ENCODE measurements around the gene RGS3. TPM values are rescaled to one million over a fixed set of nuclear protein-coding genes. Genes with fewer than 3 reads are reported as not detected.

Gene RGS3
- total and polyA plus RNA-seq, 2 donors (not counting 3 experiments of a cell fraction or from before 2014, with no cell fraction given), result 356 to 416 TPM

DNA sequence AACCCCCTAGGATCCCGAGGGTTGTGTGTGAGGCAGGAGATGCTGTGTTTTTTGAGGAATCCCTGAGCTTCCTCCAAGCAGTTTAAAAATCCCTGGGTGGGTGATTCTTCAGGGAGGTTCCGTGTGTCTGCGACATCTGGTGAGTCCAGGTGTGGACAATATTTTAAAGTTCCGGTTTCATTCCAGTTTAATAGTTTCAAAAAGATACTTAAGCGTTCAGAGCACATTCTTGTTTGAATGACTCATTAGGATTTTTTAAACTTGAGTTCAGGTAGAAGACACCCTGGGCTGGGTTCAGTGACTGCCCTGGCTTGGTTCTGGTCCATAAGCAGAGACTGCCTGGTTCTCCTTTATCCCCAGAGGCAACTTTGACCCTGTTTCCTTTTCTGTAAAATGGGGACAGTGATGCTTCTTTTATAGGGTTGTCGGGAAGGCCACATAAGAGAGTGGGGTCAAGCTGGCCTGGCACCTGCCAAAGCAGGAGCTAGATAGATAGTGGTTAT lies 119.2 kb downstream of the RGS3 start:
- Histone ChIP-seq H2AFZ (ENCODE audit: low read depth, low read length) (no peak overlapping the region), H3K9ac (replicated peaks; ENCODE audit: extremely low read depth, insufficient read depth, low read length) (no peak overlapping the region), H3K4me3 (replicated peaks in 1 of 3; ENCODE audit: insufficient read depth in 1 of 3, low read depth in 1 of 3, low read length in 3 of 3) (no peak overlapping the region), H3K27me3 (ENCODE audit: control insufficient read depth in 2 of 2, insufficient read depth in 2 of 2, low read length in 2 of 2) (no peaks in the 10 kb centered on the region), H3K27ac (ENCODE audit: insufficient read depth, low read depth, low read length) (no peak overlapping the region), H3K4me2 (ENCODE audit: insufficient read depth, low read length) (no peak overlapping the region), H3K4me1 (ENCODE audit: control insufficient read depth, extremely low read depth, insufficient read depth, low read length) (peaks cover 53% of the 10 kb centered on the region), H4K20me1 (replicated peaks; ENCODE audit: control insufficient read depth, extremely low read depth, insufficient read depth, low read length) (no peaks in the 10 kb centered on the region), H3K36me3 (ENCODE audit: control insufficient read depth in 2 of 2, extremely low read depth in 1 of 2, insufficient read depth in 2 of 2, low read length in 2 of 2) (peaks cover 5 to 44% of the 10 kb centered on the region in 2 experiments), H3K9me3 (replicated peaks; ENCODE audit: control insufficient read depth, insufficient read depth, low read length) (no peaks in the 10 kb centered on the region), H3K79me2 (ENCODE audit: control insufficient read depth, insufficient read depth, low read length) (peaks cover 18% of the 10 kb centered on the region), H3K9me1 (replicated peaks; ENCODE audit: control insufficient read depth, extremely low read depth, insufficient read depth, low read length) (no peaks in the 10 kb centered on the region)
- no TSS peak for BruUV-seq (replicated peaks)
- no peak for TF ChIP-seq EZH2 (IDR thresholded peaks at IDR 0.05; ENCODE audit: borderline replicate concordance, low read depth, low read length, severe bottlenecking)
- TF ChIP-seq POLR2AphosphoS5 (IDR thresholded peaks at IDR 0.05; ENCODE audit: insufficient read depth, low read depth, low read length), result no peak
- ChIA-PET CTCF (interaction anchor here (1.2 to 3.1 kb wide), 7 partner anchors 9 to 181 kb away, joined by 3 to 22 read pairs (median 7); partner anchors contain the start of gene ALAD), POLR2A (no interaction called here)
- dilution Hi-C loops (cut with MboI; ENCODE audit: extremely low pct_ligation_motif_present, low sequenced_read_pairs) (no loop called here), intact Hi-C loops (cut with micrococcal nuclease) (loop anchor here (1.0 kb wide), 1 partner anchor 41 kb away; no protein-coding TSS in a partner anchor)
- FAIRE-seq (no peak), DNase-seq (ENCODE audit: low read depth, low spot score) (no peak)

GRCh38 chr9:113583511-113584427 lies 120.2 kb downstream of the RGS3 start:
- intact Hi-C loops (cut with micrococcal nuclease), result no loop called here
- no peaks in the 10 kb centered on the region for H4K20me1 ChIP-seq (replicated peaks; ENCODE audit: control insufficient read depth, extremely low read depth, insufficient read depth, low read length)
- H3K4me2 ChIP-seq (ENCODE audit: insufficient read depth, low read length), result no peak overlapping the region
- H3K79me2 ChIP-seq (ENCODE audit: control insufficient read depth, insufficient read depth, low read length), result peaks cover 13% of the 10 kb centered on the region
- FAIRE-seq (no peak), DNase-seq (ENCODE audit: low read depth, low spot score) (no peak)
- H3K27ac ChIP-seq (ENCODE audit: insufficient read depth, low read depth, low read length), result no peak overlapping the region
- BruUV-seq (replicated peaks), result no TSS peak
- H3K9me3 ChIP-seq (replicated peaks; ENCODE audit: control insufficient read depth, insufficient read depth, low read length), result no peaks in the 10 kb centered on the region
- H3K4me3 ChIP-seq (replicated peaks in 1 of 3; ENCODE audit: insufficient read depth in 1 of 3, low read depth in 1 of 3, low read length in 3 of 3), result no peak overlapping the region
- TF ChIP-seq MAX (IDR thresholded peaks at IDR 0.05; ENCODE audit: insufficient read depth, insufficient read length) (no peak), POLR2A (IDR thresholded peaks at IDR 0.05; ENCODE audit: low read depth, low read length) (no peak), FOS (IDR thresholded peaks at IDR 0.05; ENCODE audit: borderline replicate concordance, insufficient read depth, low read length) (no peak), GATA2 (IDR thresholded peaks at IDR 0.05; ENCODE audit: insufficient read depth, insufficient read length, low read depth, low read length) (no peak), MYC (IDR thresholded peaks at IDR 0.05; ENCODE audit: low read depth, low read length) (no peak), EZH2 (IDR thresholded peaks at IDR 0.05; ENCODE audit: borderline replicate concordance, low read depth, low read length, severe bottlenecking) (no peak), JUN (IDR thresholded peaks at IDR 0.05; ENCODE audit: borderline replicate concordance, insufficient read depth, insufficient read length, low read depth) (no peak), CTCF (IDR thresholded peaks at IDR 0.05; ENCODE audit: extremely low read depth in 1 of 2, insufficient read depth in 1 of 2, low read depth in 1 of 2, low read length in 2 of 2) (no peak), POLR2AphosphoS5 (IDR thresholded peaks at IDR 0.05; ENCODE audit: insufficient read depth, low read depth, low read length) (no peak)
- no peaks in the 10 kb centered on the region for H3K9me1 ChIP-seq (replicated peaks; ENCODE audit: control insufficient read depth, extremely low read depth, insufficient read depth, low read length)
- H2AFZ ChIP-seq (ENCODE audit: low read depth, low read length), result no peak overlapping the region
- CTCF ChIA-PET, result interaction anchor here (1.1 to 3.1 kb wide), 5 partner anchors 8 to 138 kb away, joined by 3 to 22 read pairs (median 9); no protein-coding TSS in a partner anchor
- no peak overlapping the region for H3K9ac ChIP-seq (replicated peaks; ENCODE audit: extremely low read depth, insufficient read depth, low read length)
- dilution Hi-C loops (cut with MboI; ENCODE audit: extremely low pct_ligation_motif_present, low sequenced_read_pairs), result no loop called here
- no peaks in the 10 kb centered on the region for H3K27me3 ChIP-seq (ENCODE audit: control insufficient read depth in 2 of 2, insufficient read depth in 2 of 2, low read length in 2 of 2)
- POLR2A ChIA-PET, result no interaction called here
- H3K4me1 ChIP-seq (ENCODE audit: control insufficient read depth, extremely low read depth, insufficient read depth, low read length), result peaks cover 53% of the 10 kb centered on the region
- H3K36me3 ChIP-seq (ENCODE audit: control insufficient read depth in 2 of 2, extremely low read depth in 1 of 2, insufficient read depth in 2 of 2, low read length in 2 of 2), result peaks cover 5 to 39% of the 10 kb centered on the region in 2 experiments
